HG02798 (cell line): ENCODE data around the gene TMEM59.
A peak's percentile ranks its signal among the peaks of the same experiment; 100 is the strongest.
"Not testable (repeated sequence)": the region's sequence is repeated elsewhere in the genome, so short reads cannot be mapped to it uniquely, and the experiment has no call there.

Experiments used
- ATAC-seq: cut with Tn5 transposase; IDR thresholded peaks from one replicate; pipeline ENCODE4 v1.9.1; 2021; ENCODE audit warnings: mild to moderate bottlenecking; ENCODE audit not compliant: unreplicated experiment, poor library complexity

TMEM59 gene

GRCh38 chr1:54054438-54054749 lies 1.4 kb upstream of the TMEM59 start:
- no peak for ATAC-seq

GRCh38 chr1:54053745-54054437 lies 887 bp upstream of the TMEM59 start:
- ATAC-seq, result no peak

DNA sequence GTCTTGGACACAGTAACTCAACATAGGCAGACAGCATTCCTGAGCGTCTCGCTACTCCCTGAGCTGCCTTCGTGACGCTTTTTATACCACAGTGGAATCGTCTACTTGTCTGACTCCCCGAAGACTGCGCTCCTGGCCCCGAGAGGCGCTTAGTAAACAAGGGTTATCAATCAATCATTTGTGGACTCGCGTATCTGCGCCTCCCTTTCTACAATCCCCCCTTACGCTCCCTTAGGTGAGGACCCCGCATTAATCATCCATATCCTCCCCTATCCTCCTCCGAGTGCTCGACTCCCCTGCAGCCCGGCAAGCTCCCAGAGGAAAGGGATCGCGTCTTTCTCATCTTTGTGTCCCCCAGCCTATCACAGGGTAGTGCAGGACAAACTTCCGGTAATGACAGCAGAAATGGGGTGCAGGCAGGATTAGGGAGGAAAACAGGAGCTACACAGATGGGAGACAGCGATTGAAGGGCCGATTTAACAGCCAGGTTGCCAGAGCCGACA lies 522 bp downstream of the TMEM59 start:
- peak; percentile 12 for ATAC-seq

- no peak for ATAC-seq
Observed at GRCh38 chr1:54051933-54052430, 1.0 kb downstream of the TMEM59 start.

- not testable (repeated sequence) for ATAC-seq
Observed at GRCh38 chr1:54050435-54050834, 2.6 kb downstream of the TMEM59 start.

DNA sequence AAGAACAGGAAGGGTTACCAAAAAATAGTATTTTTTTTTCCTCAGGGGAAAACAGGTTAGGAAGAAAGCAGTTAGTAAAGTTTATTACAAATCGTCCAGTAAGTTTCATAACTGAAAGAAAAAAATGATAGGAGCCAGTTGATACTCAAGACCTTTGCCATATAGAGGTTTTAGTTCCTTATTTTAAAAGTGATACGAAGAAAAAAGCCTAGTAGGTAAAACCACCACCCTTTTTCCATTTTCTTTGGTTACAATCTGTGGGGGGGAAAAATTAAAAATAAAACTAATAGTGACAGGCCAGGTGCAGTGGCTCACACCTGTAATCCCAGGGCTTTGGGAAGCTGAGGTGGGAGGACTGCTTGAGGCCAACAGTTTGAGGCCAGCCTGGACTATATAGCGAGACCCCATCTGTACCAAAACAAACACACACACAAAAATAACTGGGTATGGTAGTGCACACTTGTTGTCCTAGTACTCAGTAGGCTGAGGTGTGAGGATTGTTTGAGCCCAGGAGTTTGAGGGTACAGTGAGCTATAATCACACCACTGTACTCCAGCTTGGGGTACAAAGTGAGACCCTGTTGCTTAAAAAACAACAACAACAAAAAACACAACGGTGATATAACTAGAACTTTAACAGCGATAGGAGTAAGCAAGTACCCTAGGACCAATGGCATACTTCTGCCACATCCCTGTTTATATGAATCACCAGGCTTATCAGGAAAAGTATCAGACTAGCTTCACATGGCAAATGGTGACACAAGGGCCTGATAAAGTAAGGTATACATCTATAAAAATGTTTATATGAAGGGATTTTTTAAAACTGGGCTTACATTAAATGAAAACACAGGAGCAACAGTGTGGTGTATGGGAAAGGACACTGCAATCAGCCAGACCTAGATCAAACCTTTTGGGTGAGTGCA lies 5.4 kb downstream of the TMEM59 start:
- no peak for ATAC-seq

GRCh38 chr1:54046671-54047383 lies 6.2 kb downstream of the TMEM59 start:
- no peak for ATAC-seq

DNA sequence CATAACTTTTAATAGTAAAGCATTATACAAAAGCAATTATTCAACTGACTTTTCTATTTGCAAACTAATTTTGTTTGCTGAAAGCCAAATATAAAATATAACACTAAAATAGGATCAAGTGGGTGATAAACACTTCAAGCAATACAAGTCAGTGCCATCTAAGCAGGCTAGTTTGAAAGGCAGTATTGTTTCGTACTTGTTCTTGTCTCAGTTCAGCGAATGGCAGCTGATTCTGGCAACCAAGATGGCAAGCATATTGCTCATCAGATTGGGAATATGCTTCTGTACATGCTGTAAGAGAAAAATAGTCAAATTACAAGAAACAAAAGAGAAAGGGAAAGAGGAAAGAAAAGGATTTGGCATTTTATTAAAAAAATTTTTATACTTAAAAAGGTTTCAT lies 7.5 kb downstream of the TMEM59 start:
- no peak for ATAC-seq

DNA sequence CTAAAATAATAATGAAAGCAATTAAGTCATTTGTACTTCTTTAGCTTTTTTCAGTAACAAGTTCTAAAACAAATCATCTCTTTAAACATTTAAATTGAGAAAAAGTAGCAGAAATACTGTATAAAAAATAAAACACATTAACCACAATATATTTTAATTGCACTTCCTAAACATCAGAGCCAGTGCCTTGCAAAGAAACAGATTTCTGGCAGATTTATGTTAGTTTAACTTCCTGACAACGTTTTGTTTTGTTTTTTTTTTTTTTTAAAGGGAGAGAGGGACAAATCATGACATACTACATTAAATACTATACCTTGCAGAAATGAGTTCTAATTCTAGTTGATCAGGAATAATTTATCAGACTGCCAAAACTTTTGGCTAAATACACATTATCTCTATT lies 11.2 kb downstream of the TMEM59 start:
- ATAC-seq, result no peak

DNA sequence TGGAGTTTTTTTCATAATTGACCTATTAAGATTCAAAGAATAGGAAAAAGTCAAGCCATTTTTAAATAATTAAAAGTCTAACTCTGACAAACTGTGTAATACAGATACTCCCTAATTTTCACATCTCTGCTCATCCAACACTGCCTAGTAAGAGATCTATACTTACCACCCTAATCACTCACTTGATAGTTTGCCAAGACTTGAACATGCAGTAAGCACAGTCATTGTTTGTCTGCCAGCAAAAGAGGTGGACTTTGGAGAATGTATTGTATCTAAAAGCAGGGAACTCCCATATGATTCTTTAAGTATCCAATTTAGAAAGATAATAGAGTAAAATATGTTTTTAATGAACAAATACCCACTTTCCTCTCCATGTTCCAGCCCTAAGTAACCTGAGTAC lies 15.5 kb downstream of the TMEM59 start:
- ATAC-seq, result no peak

- ATAC-seq, result no peak
Observed at GRCh38 chr1:54028306-54029251, 24.4 kb downstream of the TMEM59 start.

DNA sequence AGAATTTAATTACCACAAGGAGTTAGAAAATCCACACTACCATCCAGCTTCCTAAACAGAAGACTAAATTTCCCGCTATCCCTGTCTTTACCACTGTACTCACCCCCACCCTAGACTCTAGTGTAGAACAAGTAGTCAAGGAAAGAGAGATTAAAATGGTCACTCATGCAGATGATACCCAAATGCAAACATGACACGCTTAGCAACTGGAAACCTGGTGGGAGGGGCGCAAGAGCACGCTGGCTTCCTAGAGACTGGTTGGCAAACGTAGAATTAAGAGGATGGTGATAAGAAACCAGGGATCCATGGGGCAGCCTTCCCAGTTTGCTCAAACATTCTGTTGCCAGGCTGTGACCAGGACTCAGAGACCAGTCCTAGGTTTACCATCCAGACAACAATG lies 25.2 kb downstream of the TMEM59 start:
- ATAC-seq, result no peak

GRCh38 chr1:54024811-54025210 lies 28.2 kb downstream of the TMEM59 start:
- not testable (repeated sequence) for ATAC-seq

GRCh38 chr1:54024358-54024757 lies 28.6 kb downstream of the TMEM59 start:
- ATAC-seq, result no peak

DNA sequence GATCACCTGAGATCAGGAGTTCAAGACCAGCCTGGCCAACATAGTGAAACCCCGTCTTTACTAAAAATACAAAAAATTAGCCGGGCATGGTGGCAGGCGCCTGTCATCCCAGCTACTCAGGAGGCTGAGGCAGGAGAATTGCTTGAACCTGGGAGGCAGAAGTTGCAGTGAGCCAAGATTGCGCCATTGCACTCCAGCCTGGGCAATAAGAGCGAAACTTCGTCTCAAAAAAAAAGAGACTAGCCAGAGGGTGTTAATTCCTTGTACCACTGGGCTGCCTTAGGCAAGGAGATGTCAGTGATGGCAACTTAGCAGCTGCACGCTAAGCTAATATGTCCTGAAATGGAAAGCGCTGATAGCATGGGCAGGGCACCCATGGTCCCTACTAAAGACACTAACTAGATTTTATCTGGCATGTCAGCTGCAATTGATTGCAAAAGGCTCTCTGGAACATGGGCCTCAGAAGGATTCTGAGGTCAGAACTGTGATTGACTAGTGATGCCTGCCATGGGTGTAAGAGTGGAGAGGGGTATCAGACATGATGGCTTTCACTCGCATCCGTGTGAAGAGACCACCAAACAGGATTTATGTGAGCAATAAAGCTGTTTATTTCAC lies 33.3 kb downstream of the TMEM59 start:
- not testable (repeated sequence) for ATAC-seq

- ATAC-seq, result no peak
Observed at GRCh38 chr1:54018635-54019034, 34.4 kb downstream of the TMEM59 start.

DNA sequence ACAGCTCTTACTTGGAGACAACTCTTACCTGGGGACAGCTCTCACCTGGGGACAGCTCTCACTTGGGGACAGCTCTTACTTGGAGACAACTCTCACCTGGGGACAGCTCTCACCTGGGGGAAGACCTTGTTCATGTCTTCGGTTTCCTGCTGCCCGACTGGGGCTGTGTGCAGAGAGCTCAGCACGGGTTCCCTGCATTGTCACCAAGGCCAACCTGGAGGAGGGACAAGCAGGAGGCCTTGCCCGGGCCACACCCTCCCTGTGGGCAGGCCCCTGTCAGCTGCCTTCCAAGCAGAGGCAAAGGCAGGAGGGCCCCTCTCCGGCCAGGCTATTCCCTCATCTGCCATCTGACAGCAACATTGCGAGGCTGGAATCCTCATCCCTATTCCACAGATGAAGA lies 35.0 kb downstream of the TMEM59 start, which contains the start of gene LDLRAD1:
LDLRAD1 (minus strand) TSS at position 208 of the 400 bp plus-strand sequence; CDS start at position 134, 74 bp downstream.
- ATAC-seq, result no peak

DNA sequence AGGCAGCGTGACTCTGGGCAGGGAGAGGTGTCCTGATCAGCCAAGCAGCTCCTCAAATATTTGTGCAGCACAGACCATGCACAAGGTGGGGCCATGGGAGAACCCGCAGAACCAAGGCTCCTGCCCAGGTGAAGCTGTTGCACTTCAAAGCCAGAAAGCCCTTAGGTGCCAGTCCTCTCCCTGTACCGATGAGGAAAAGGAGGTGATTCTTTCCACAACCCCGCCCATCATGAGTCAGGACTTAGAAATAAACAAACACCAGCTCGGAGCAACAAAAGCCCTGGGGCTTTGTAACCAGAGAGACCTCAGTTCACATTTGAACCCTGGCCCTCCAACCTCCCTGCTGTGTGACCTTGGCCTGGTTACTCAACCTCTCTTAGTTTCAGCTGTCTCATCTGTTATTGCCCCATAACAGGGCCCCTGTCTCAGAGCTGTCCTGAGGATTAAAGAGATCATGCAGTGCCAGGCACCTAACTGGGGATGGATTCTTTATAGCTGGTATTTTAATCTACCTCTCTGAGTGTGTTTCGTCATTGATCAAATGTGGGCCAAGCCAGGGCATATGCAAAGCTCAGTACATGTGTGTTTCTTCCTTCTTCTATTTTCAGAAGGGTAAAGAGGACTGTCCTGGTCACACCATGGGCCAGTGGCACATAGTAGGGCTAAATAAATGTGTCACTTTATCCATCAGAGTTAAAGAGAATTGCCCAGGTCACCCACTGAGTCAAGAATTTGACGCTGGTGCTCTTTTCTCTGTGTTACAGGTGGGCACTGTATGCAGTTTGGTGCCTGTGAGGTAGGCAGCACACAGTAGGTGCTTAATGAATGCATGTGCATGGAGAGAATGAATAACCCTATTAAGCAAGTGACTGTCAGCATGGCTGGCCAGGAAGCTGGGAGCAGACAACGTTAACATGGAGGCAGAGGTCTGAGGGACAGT lies 36.4 kb downstream of the TMEM59 start:
- ATAC-seq, result no peak
